ENCODE data around the gene OR52M1. TPM values are rescaled to one million over a fixed set of nuclear protein-coding genes. Genes with fewer than 3 reads are reported as not detected.

OR52M1 gene
- total RNA-seq, 4 donors from 2014 or later: not detected

DNA sequence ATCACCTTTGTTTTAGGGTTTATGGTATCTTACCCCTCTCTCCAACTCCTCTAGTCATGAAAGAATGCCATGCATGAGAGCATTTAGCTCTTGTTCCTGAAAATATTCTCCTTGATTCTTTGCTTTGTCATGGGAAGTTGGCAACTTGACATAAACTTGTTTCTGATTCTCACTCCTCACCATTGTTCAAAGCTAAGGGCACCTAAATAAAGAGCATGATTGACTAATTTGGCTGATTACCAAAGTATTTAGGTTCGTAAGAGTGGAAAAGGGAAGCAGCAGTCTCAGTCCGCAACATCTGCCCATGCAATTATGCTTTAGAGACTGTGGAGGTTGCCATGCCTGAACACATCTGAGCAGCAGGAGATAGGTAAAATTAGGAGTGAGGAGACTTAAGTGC lies 36.1 kb upstream of the OR52M1 start:
- no peak for DNase-seq
- H3K27me3 ChIP-seq: no peaks in the 10 kb centered on the region
- no peaks in the 10 kb centered on the region for H3K9me3 ChIP-seq
- H3K27ac ChIP-seq: no peak overlapping the region
- WGBS, 2 donors (ENCODE audit: low coverage in 1 of 2): 47 to 56% methylated on average over 2 of the region's 2 CpGs
- no peaks in the 10 kb centered on the region for H3K4me1 ChIP-seq
- TF ChIP-seq POLR2AphosphoS5 (IDR thresholded peaks at IDR 0.05) (no peak), POLR2A (IDR thresholded peaks at IDR 0.05) (no peak), EP300 (IDR thresholded peaks at IDR 0.05; ENCODE audit: low read depth) (no peak)
- TF ChIP-seq, protein P1, sequence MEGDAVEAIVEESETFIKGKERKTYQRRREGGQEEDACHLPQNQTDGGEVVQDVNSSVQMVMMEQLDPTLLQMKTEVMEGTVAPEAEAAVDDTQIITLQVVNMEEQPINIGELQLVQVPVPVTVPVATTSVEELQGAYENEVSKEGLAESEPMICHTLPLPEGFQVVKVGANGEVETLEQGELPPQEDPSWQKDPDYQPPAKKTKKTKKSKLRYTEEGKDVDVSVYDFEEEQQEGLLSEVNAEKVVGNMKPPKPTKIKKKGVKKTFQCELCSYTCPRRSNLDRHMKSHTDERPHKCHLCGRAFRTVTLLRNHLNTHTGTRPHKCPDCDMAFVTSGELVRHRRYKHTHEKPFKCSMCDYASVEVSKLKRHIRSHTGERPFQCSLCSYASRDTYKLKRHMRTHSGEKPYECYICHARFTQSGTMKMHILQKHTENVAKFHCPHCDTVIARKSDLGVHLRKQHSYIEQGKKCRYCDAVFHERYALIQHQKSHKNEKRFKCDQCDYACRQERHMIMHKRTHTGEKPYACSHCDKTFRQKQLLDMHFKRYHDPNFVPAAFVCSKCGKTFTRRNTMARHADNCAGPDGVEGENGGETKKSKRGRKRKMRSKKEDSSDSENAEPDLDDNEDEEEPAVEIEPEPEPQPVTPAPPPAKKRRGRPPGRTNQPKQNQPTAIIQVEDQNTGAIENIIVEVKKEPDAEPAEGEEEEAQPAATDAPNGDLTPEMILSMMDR (IDR thresholded peaks at IDR 0.05): no peak
- H3K4me3 ChIP-seq: no peak overlapping the region
- intact Hi-C loops (cut with DNase I; ENCODE audit: low total_unique reads) (no loop called here), in situ Hi-C loops (cut with MboI; ENCODE audit: low pct_ligation_motif_present in 1 of 4, low pct_unique_long_range_greater_than_20kb in 1 of 4, low sequenced_read_pairs in 3 of 4) (no loop called here)
- no peaks in the 10 kb centered on the region for H3K36me3 ChIP-seq

- DNase-seq: no peak
- H3K4me3 ChIP-seq: no peak overlapping the region
- no peak overlapping the region for H3K27ac ChIP-seq
- in situ Hi-C loops (cut with MboI; ENCODE audit: low pct_ligation_motif_present in 1 of 4, low pct_unique_long_range_greater_than_20kb in 1 of 4, low sequenced_read_pairs in 3 of 4): no loop called here
- intact Hi-C loops (cut with DNase I; ENCODE audit: low total_unique reads): no loop called here
- 35% methylated on average over 4 of the region's 5 CpGs; no CpG with 5 or more reads in 1 of the 2 donors for WGBS, 2 donors (ENCODE audit: low coverage in 1 of 2)
- H3K27me3 ChIP-seq: no peaks in the 10 kb centered on the region
- no peaks in the 10 kb centered on the region for H3K36me3 ChIP-seq
- no peaks in the 10 kb centered on the region for H3K4me1 ChIP-seq
- no peak for TF ChIP-seq POLR2AphosphoS5 (IDR thresholded peaks at IDR 0.05)
- no peaks in the 10 kb centered on the region for H3K9me3 ChIP-seq
Measured at GRCh38 chr11:4511282-4512245, 33.4 kb upstream of the OR52M1 start.

DNA sequence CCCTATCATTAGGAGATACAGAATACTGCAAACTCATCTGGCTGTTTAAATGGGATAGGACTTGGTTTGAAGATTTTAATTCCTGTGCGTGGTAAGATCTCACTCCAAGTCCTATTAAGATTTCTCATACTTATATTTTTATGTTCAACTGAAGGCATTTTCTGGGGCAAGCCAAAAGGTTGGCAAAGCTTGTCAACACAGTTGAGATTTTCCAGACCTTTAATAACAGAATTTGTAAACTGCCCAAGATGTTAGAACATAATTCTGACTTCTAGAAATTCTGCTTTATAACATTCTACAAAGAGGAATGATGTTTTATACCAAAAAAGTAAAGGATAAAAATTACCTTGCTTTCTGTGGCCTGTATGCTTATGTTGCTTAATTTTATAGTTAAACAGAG lies 30.8 kb upstream of the OR52M1 start:
- Histone ChIP-seq H3K4me1 (no peaks in the 10 kb centered on the region), H3K36me3 (no peaks in the 10 kb centered on the region), H3K27ac (no peak overlapping the region), H3K4me3 (no peak overlapping the region), H3K9me3 (no peaks in the 10 kb centered on the region), H3K27me3 (no peaks in the 10 kb centered on the region)
- no peak for DNase-seq
- in situ Hi-C loops (cut with MboI; ENCODE audit: low pct_ligation_motif_present in 1 of 4, low pct_unique_long_range_greater_than_20kb in 1 of 4, low sequenced_read_pairs in 3 of 4) (no loop called here), intact Hi-C loops (cut with DNase I; ENCODE audit: low total_unique reads) (no loop called here)
- TF ChIP-seq, protein P1 (IDR thresholded peaks at IDR 0.05): no peak
- TF ChIP-seq EP300 (IDR thresholded peaks at IDR 0.05; ENCODE audit: low read depth) (no peak), POLR2AphosphoS5 (IDR thresholded peaks at IDR 0.05) (no peak), POLR2A (IDR thresholded peaks at IDR 0.05) (no peak)
- WGBS, 2 donors (ENCODE audit: low coverage in 1 of 2): 65 to 71% methylated on average over 1 of the region's 1 CpG

DNA sequence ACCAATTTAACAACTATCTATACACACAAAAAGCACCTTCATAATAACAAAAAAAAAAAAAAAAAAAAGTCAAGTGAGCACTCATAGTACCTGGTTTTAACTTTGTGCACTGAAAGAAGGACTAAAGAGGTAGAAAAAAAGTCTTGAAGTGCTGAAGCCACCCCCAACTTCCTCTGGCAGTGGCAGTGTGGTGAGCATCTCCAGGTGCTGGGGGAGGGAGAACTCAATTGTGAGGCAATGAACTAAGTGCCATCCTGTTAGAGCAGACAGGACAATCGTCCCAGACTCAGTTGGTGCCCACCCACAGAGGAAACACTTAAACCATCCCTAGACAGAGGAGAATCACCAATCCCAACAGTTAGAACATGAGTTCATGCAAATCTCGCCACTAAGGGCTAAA lies 22.7 kb upstream of the OR52M1 start:
- Histone ChIP-seq H3K9me3 (no peaks in the 10 kb centered on the region), H3K27ac (no peak overlapping the region), H3K4me3 (no peak overlapping the region), H3K27me3 (no peaks in the 10 kb centered on the region), H3K36me3 (no peaks in the 10 kb centered on the region), H3K4me1 (no peaks in the 10 kb centered on the region)
- no peak for TF ChIP-seq POLR2A (IDR thresholded peaks at IDR 0.05)
- TF ChIP-seq POLR2AphosphoS5 (IDR thresholded peaks at IDR 0.05): no peak
- TF ChIP-seq, protein P1 (IDR thresholded peaks at IDR 0.05): no peak
- TF ChIP-seq EP300 (IDR thresholded peaks at IDR 0.05; ENCODE audit: low read depth): no peak
- in situ Hi-C loops (cut with MboI; ENCODE audit: low pct_ligation_motif_present in 1 of 4, low pct_unique_long_range_greater_than_20kb in 1 of 4, low sequenced_read_pairs in 3 of 4) (no loop called here), intact Hi-C loops (cut with DNase I; ENCODE audit: low total_unique reads) (no loop called here)
- 20 to 57% methylated on average over 1 to 2 of the region's 2 CpGs for WGBS, 2 donors (ENCODE audit: low coverage in 1 of 2)
- DNase-seq: no peak

All from transverse colon (tissue), 4 donors.